Endothelial cell of umbilical vein (primary cell): ENCODE data around the gene AKAP6. TPM values are rescaled to one million over a fixed set of nuclear protein-coding genes. Genes with fewer than 3 reads are reported as not detected.

Experiments
- BruUV-seq: library from RNA; stranded (reverse); fragments of 400-500 nt; replicated peaks from 2 replicates; lab custom pipeline; 2021; lab: Mats Ljungman, UMichigan
- CTCF ChIA-PET: fragments of 300-600, 350-600 bp; sonication (Branson Sonifier 250); formaldehyde crosslinking; loops from one replicate; lab custom pipeline; 2021; ENCODE audit warnings: antibody characterized with exemption, inconsistent platforms; lab: Charles Lee
- POLR2A ChIA-PET: fragments of 300-600, 350-600 bp; sonication (Branson Sonifier 250); formaldehyde crosslinking; loops from one replicate; lab custom pipeline; 2021; ENCODE audit warnings: antibody characterized with exemption, inconsistent platforms; lab: Charles Lee
- DNase-seq: peaks from one replicate; pipeline ENCODE4 v3.0.0-alpha.2; 2011; ENCODE audit warnings: low read depth, low spot score
- FAIRE-seq: peaks from 2 replicates; lab custom pipeline; 2011; peaks lifted over from hg19 to GRCh38; lab: Jason Lieb, UNC
- H2AFZ ChIP-seq: 2 replicates; pipeline ENCODE4 v1.6.0; 2012; ENCODE audit warnings: low read depth, low read length, control low read depth, inconsistent platforms
- H3K27ac ChIP-seq: 2 replicates; pipeline ENCODE4 v1.5.1; 2011; ENCODE audit warnings: low read depth, mild to moderate bottlenecking, control low read depth, low read length, moderate library complexity; ENCODE audit not compliant: insufficient read depth
- H3K27me3 ChIP-seq, 2 experiments: 2 replicates each; pipeline versions ENCODE4 v1.6.0 to v1.6.1; 2011; ENCODE audit warnings: low read length in 2 of 2, mixed read lengths in 1 of 2; ENCODE audit not compliant: control insufficient read depth in 2 of 2, insufficient read depth in 2 of 2
- H3K36me3 ChIP-seq, 2 experiments: 2 replicates in 1 of 2; 3 replicates in 1 of 2; pipeline ENCODE4 v1.5.1; 2011; ENCODE audit warnings: low read length in 2 of 2, mild to moderate bottlenecking in 1 of 2, moderate library complexity in 1 of 2; ENCODE audit not compliant: control insufficient read depth in 2 of 2, insufficient read depth in 2 of 2; ENCODE audit errors: extremely low read depth in 1 of 2
- H3K4me1 ChIP-seq: 3 replicates; pipeline ENCODE4 v1.5.1; 2011; ENCODE audit warnings: mild to moderate bottlenecking, low read length; ENCODE audit not compliant: control insufficient read depth, insufficient read depth; ENCODE audit errors: extremely low read depth
- H3K4me2 ChIP-seq: 2 replicates; pipeline ENCODE4 v1.6.1; 2011; ENCODE audit warnings: low read length, control low read depth, mixed read lengths; ENCODE audit not compliant: insufficient read depth
- H3K4me3 ChIP-seq, 3 experiments: fragments of 200-600 bp in 1 of 3; sonication (generic), shearing (Covaris generic) in 1 of 3; replicated peaks in 1 of 3; 2 replicates each; pipeline ENCODE4 v1.5.1; 2011 to 2016; ENCODE audit warnings: control low read depth in 3 of 3, low read length in 3 of 3, mild to moderate bottlenecking in 2 of 3, inconsistent platforms in 1 of 3, low read depth in 1 of 3, moderate library complexity in 1 of 3; ENCODE audit not compliant: insufficient read depth in 1 of 3
- H3K79me2 ChIP-seq: 2 replicates; pipeline ENCODE4 v1.6.0; 2012; ENCODE audit warnings: low read length, inconsistent platforms; ENCODE audit not compliant: control insufficient read depth, insufficient read depth
- H3K9ac ChIP-seq: replicated peaks from 2 replicates; pipeline ENCODE3; 2011; ENCODE audit warnings: low read length, control low read depth; ENCODE audit not compliant: insufficient read depth; ENCODE audit errors: extremely low read depth
- H3K9me1 ChIP-seq: replicated peaks from 3 replicates; pipeline ENCODE4 v1.6.0; 2011; ENCODE audit warnings: mild to moderate bottlenecking, low read length; ENCODE audit not compliant: control insufficient read depth, insufficient read depth; ENCODE audit errors: extremely low read depth
- H3K9me3 ChIP-seq: replicated peaks from 2 replicates; pipeline ENCODE4 v1.5.1; 2012; ENCODE audit warnings: low read length, inconsistent platforms; ENCODE audit not compliant: control insufficient read depth, insufficient read depth
- H4K20me1 ChIP-seq: replicated peaks from 2 replicates; pipeline ENCODE3; 2011; ENCODE audit warnings: mild to moderate bottlenecking, low read length; ENCODE audit not compliant: control insufficient read depth, insufficient read depth; ENCODE audit errors: extremely low read depth
- CTCF ChIP-seq, 2 donors: IDR thresholded peaks; 1 replicate in 1 of 2; 2 replicates in 1 of 2; pipeline ENCODE4 v1.5.1; 2011; ENCODE audit warnings: low read length in 2 of 2, mild to moderate bottlenecking in 2 of 2, moderate library complexity in 2 of 2, control low read depth in 1 of 2, inconsistent platforms in 1 of 2, low read depth in 1 of 2; ENCODE audit not compliant: insufficient read depth in 1 of 2; ENCODE audit errors: extremely low read depth in 1 of 2
- EZH2 ChIP-seq: IDR thresholded peaks from 2 replicates; pipeline ENCODE4 v1.6.1; 2012; ENCODE audit warnings: borderline replicate concordance, low read depth, mild to moderate bottlenecking, moderate library complexity, low read length, inconsistent platforms; ENCODE audit not compliant: severe bottlenecking
- FOS ChIP-seq: IDR thresholded peaks from 2 replicates; pipeline ENCODE4 v1.6.1; 2011; ENCODE audit warnings: mild to moderate bottlenecking, low read length, moderate library complexity, borderline replicate concordance; ENCODE audit not compliant: insufficient read depth
- GATA2 ChIP-seq: IDR thresholded peaks from 2 replicates; pipeline ENCODE4 v1.7.0; 2011; ENCODE audit warnings: low read depth, mild to moderate bottlenecking, moderate library complexity, mixed read lengths, low read length; ENCODE audit not compliant: insufficient read length, insufficient read depth
- JUN ChIP-seq: IDR thresholded peaks from 2 replicates; pipeline ENCODE4 v1.6.1; 2011; ENCODE audit warnings: borderline replicate concordance, low read depth; ENCODE audit not compliant: insufficient read length, insufficient read depth
- MYC ChIP-seq: IDR thresholded peaks from one replicate; pipeline ENCODE4 v1.6.1; 2011; ENCODE audit warnings: mild to moderate bottlenecking, low read depth, low read length
- POLR2A ChIP-seq: IDR thresholded peaks from 2 replicates; pipeline ENCODE4 v1.6.1; 2012; ENCODE audit warnings: low read depth, mild to moderate bottlenecking, control low read depth, low read length
- POLR2AphosphoS5 ChIP-seq: IDR thresholded peaks from 2 replicates; pipeline ENCODE4 v1.6.1; 2012; ENCODE audit warnings: low read depth, mild to moderate bottlenecking, control low read depth, low read length, moderate library complexity; ENCODE audit not compliant: insufficient read depth
- dilution Hi-C: fragments of 300-500 bp; cut with MboI; formaldehyde crosslinking; loops from one replicate; pipeline ENCODE4 v1.15.0; 2019; ENCODE audit warnings: low sequenced_read_pairs; ENCODE audit not compliant: extremely low pct_ligation_motif_present
- intact Hi-C: fragments of 100-400 bp; cut with micrococcal nuclease; formaldehyde crosslinking; loops from one replicate; pipeline ENCODE4 v1.10.0; 2022
- polyA plus RNA-seq, 4 experiments: library from polyadenylated mRNA; depleted of rRNA in 3 of 4; stranded (reverse) in 3 of 4; unstranded in 1 of 4; fragments of >200 nt; gene quantifications; 2 replicates each; pipeline versions ENCODE4 v1.2.1 to v1.2.3, GENCODE V29; 2011 to 2012; ENCODE audit warnings: missing spikeins in 1 of 4
- total RNA-seq: library from RNA; stranded (reverse); gene quantifications from 2 replicates; pipeline ENCODE4 v1.2.3, GENCODE V29; 2021
- TF ChIP-seq, protein P1 (sequence below): IDR thresholded peaks from 2 replicates; pipeline ENCODE4 v1.6.1; 2011; ENCODE audit not compliant: insufficient read depth, insufficient read length

Gene AKAP6
- total and polyA plus RNA-seq, 2 donors (not counting 3 experiments of a cell fraction or from before 2014, with no cell fraction given): 0.03 to 0.49 TPM

GRCh38 chr14:32536175-32536574, 207.1 kb downstream of the AKAP6 start:
- Histone ChIP-seq H4K20me1 (no peaks in the 10 kb centered on the region), H3K79me2 (no peaks in the 10 kb centered on the region), H3K27ac (no peak overlapping the region), H3K27me3 (no peaks in the 10 kb centered on the region), H3K9me3 (no peaks in the 10 kb centered on the region), H3K4me1 (no peaks in the 10 kb centered on the region), H3K36me3 (no peaks in the 10 kb centered on the region), H3K4me2 (no peak overlapping the region), H3K9me1 (no peaks in the 10 kb centered on the region), H2AFZ (no peak overlapping the region), H3K9ac (no peak overlapping the region), H3K4me3 (no peak overlapping the region)
- intact Hi-C loops: no loop called here
- POLR2A ChIA-PET: no interaction called here
- TF ChIP-seq EZH2 (no peak), JUN (no peak), GATA2 (no peak), FOS (no peak), POLR2A (no peak), MYC (no peak), POLR2AphosphoS5 (no peak), CTCF (IDR thresholded peaks at IDR 0.05; ENCODE audit: extremely low read depth in 1 of 2, insufficient read depth in 1 of 2, low read depth in 1 of 2, low read length in 2 of 2) (no peak)
- TF ChIP-seq, protein P1, sequence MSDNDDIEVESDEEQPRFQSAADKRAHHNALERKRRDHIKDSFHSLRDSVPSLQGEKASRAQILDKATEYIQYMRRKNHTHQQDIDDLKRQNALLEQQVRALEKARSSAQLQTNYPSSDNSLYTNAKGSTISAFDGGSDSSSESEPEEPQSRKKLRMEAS: no peak
- FAIRE-seq (no peak), DNase-seq (no peak)
- BruUV-seq: no TSS peak
- dilution Hi-C loops: no loop called here
- CTCF ChIA-PET: interaction anchor here (1.5 kb wide), 1 partner anchor 24 kb away, joined by 5 read pairs; no protein-coding TSS in a partner anchor
